ENCODE data around the gene CHCHD3. TPM values are rescaled to one million over a fixed set of nuclear protein-coding genes. Genes with fewer than 3 reads are reported as not detected.

CHCHD3 gene
- total RNA-seq, 1 donor from 2014 or later: 38.5 TPM

GRCh38 chr7:132760866-132761265 is 321.0 kb downstream of the CHCHD3 start:
- H3K27me3 ChIP-seq (ENCODE audit: low read depth): no peaks in the 10 kb centered on the region
- no peaks in the 10 kb centered on the region for H3K36me3 ChIP-seq
- H3K27ac ChIP-seq: no peak overlapping the region
- ATAC-seq: no peak
- no peak overlapping the region for H3K4me3 ChIP-seq
- no peaks in the 10 kb centered on the region for H3K9me3 ChIP-seq
- no peak for DNase-seq
- H3K4me1 ChIP-seq: no peaks in the 10 kb centered on the region
- intact Hi-C loops (cut with DNase I): no loop called here
- TF ChIP-seq CTCF (IDR thresholded peaks at IDR 0.05): no peak

- TF ChIP-seq CTCF (IDR thresholded peaks at IDR 0.05): no peak
- Histone ChIP-seq H3K27me3 (ENCODE audit: low read depth) (no peaks in the 10 kb centered on the region), H3K9me3 (no peaks in the 10 kb centered on the region), H3K36me3 (no peaks in the 10 kb centered on the region), H3K27ac (no peak overlapping the region), H3K4me1 (no peaks in the 10 kb centered on the region), H3K4me3 (no peak overlapping the region)
- ATAC-seq (no peak), DNase-seq (no peak)
- intact Hi-C loops (cut with DNase I): no loop called here
Measured at GRCh38 chr7:132760244-132760623, 321.7 kb downstream of the CHCHD3 start.

GRCh38 chr7:132759482-132760243 is 322.2 kb downstream of the CHCHD3 start:
- no peaks in the 10 kb centered on the region for H3K9me3 ChIP-seq
- ATAC-seq: peak in 1 of 2 donors; percentile 23
- H3K27ac ChIP-seq: no peak overlapping the region
- H3K36me3 ChIP-seq: no peaks in the 10 kb centered on the region
- intact Hi-C loops (cut with DNase I): no loop called here
- TF ChIP-seq CTCF (IDR thresholded peaks at IDR 0.05): no peak
- H3K4me3 ChIP-seq: no peak overlapping the region
- no peaks in the 10 kb centered on the region for H3K4me1 ChIP-seq
- no peak for DNase-seq
- no peaks in the 10 kb centered on the region for H3K27me3 ChIP-seq (ENCODE audit: low read depth)

- Histone ChIP-seq H3K4me3 (no peak overlapping the region), H3K36me3 (no peaks in the 10 kb centered on the region), H3K9me3 (no peaks in the 10 kb centered on the region), H3K4me1 (no peaks in the 10 kb centered on the region), H3K27ac (no peak overlapping the region), H3K27me3 (ENCODE audit: low read depth) (no peaks in the 10 kb centered on the region)
- DNase-seq: no peak
- peak in 1 of 2 donors; percentile 17 for ATAC-seq
- TF ChIP-seq CTCF (IDR thresholded peaks at IDR 0.05): no peak
- intact Hi-C loops (cut with DNase I): no loop called here
Measured at GRCh38 chr7:132758986-132759385, 322.9 kb downstream of the CHCHD3 start.

- no peak overlapping the region for H3K4me3 ChIP-seq
- no peaks in the 10 kb centered on the region for H3K9me3 ChIP-seq
- ATAC-seq (no peak), DNase-seq (no peak)
- no peak overlapping the region for H3K27ac ChIP-seq
- TF ChIP-seq CTCF (IDR thresholded peaks at IDR 0.05): no peak
- intact Hi-C loops (cut with DNase I): no loop called here
- H3K4me1 ChIP-seq: no peaks in the 10 kb centered on the region
- H3K36me3 ChIP-seq: no peaks in the 10 kb centered on the region
- no peaks in the 10 kb centered on the region for H3K27me3 ChIP-seq (ENCODE audit: low read depth)
Measured at GRCh38 chr7:132757783-132758182, 324.1 kb downstream of the CHCHD3 start.

All from lower lobe of right lung (tissue), 2 donors.